Common myeloid progenitor, CD34-positive (primary cell): ENCODE data around the gene MACROH2A1.

Experiments
- CTCF ChIA-PET: fragments of 350-600 bp; sonication (Branson Sonifier 250); formaldehyde crosslinking; loops from one replicate; lab custom pipeline; 2021; ENCODE audit warnings: antibody characterized with exemption; lab: Charles Lee
- POLR2A ChIA-PET: fragments of 350-600 bp; sonication (Branson Sonifier 250); formaldehyde crosslinking; loops from one replicate; lab custom pipeline; 2021; ENCODE audit warnings: antibody characterized with exemption; lab: Charles Lee
- DNase-seq, 3 donors: peaks; one replicate each; pipeline versions ENCODE4 v3.0.0 to v3.0.0-alpha.2; 2013
- H3K27ac ChIP-seq, 2 experiments: 1 replicate in 1 of 2; 2 replicates in 1 of 2; pipeline ENCODE4 v1.7.0; 2013; ENCODE audit warnings: inconsistent platforms in 2 of 2, low read length in 2 of 2, mild to moderate bottlenecking in 2 of 2, low read depth in 1 of 2, moderate library complexity in 1 of 2; ENCODE audit not compliant: severe bottlenecking in 2 of 2, insufficient read depth in 1 of 2, poor library complexity in 1 of 2
- H3K27me3 ChIP-seq, 5 experiments: replicated peaks in 2 of 5; 1 replicate in 3 of 5; 2 replicates in 2 of 5; pipeline versions ENCODE4 v1.6.1 to v1.7.0; 2013; ENCODE audit warnings: low read length in 4 of 5, mild to moderate bottlenecking in 2 of 5, moderate library complexity in 2 of 5, inconsistent platforms in 1 of 5; ENCODE audit not compliant: insufficient read depth in 5 of 5, control insufficient read depth in 4 of 5
- H3K36me3 ChIP-seq, 4 experiments: 1 replicate in 2 of 4; 2 replicates in 2 of 4; pipeline versions ENCODE4 v1.6.1 to v1.7.0; 2013; ENCODE audit warnings: low read length in 3 of 4, control low read depth in 1 of 4, mild to moderate bottlenecking in 1 of 4; ENCODE audit not compliant: control insufficient read depth in 4 of 4, insufficient read depth in 4 of 4
- H3K4me1 ChIP-seq, 4 experiments: 1 replicate in 3 of 4; 2 replicates in 1 of 4; pipeline versions ENCODE4 v1.6.1 to v1.7.1; 2013; ENCODE audit warnings: low read length in 3 of 4, mild to moderate bottlenecking in 3 of 4, control low read depth in 1 of 4, inconsistent platforms in 1 of 4, moderate library complexity in 1 of 4; ENCODE audit not compliant: control insufficient read depth in 4 of 4, insufficient read depth in 4 of 4; ENCODE audit errors: control extremely low read depth in 1 of 4
- H3K4me3 ChIP-seq, 7 experiments: 1 replicate in 4 of 7; 2 replicates in 3 of 7; pipeline versions ENCODE4 v1.5.1 to v1.7.0; 2013; ENCODE audit warnings: mild to moderate bottlenecking in 7 of 7, low read length in 6 of 7, moderate library complexity in 6 of 7, inconsistent platforms in 2 of 7, low read depth in 2 of 7, control low read depth in 1 of 7; ENCODE audit not compliant: insufficient read depth in 4 of 7, control insufficient read depth in 1 of 7; ENCODE audit errors: extremely low read depth in 1 of 7
- H3K9me3 ChIP-seq, 5 experiments: 1 replicate in 4 of 5; 2 replicates in 1 of 5; pipeline versions ENCODE4 v1.6.1 to v1.7.1; 2013; ENCODE audit warnings: low read length in 4 of 5, mild to moderate bottlenecking in 2 of 5, inconsistent platforms in 1 of 5, low read depth in 1 of 5, moderate library complexity in 1 of 5; ENCODE audit not compliant: control insufficient read depth in 4 of 5, insufficient read depth in 2 of 5; ENCODE audit errors: control extremely low read depth in 1 of 5
- WGBS: methylation state at CpG from one replicate; pipeline ENCODE4 v1.1.5; 2013; ENCODE audit not compliant: insufficient coverage; 5-methylcytosine and 5-hydroxymethylcytosine counted together

The MACROH2A1 gene

GRCh38 chr5:135393229-135393628, 5.8 kb downstream of the MACROH2A1 start:
- ChIA-PET CTCF (interaction anchor here (1.4 to 7.7 kb wide), 3 partner anchors 8 to 31 kb away, joined by 5 to 76 read pairs (median 52); no protein-coding TSS in a partner anchor), POLR2A (no interaction called here)
- Histone ChIP-seq H3K27ac (peak overlapping the region in 1 of 2 experiments; percentile 28), H3K36me3 (peaks cover 3 to 92% (median 27%) of the 10 kb centered on the region in 4 experiments), H3K4me3 (peak overlapping the region in 3 of 7 experiments; percentile 12 to 36 (median 24)), H3K4me1 (peaks cover 35 to 100% (median 88%) of the 10 kb centered on the region in 4 experiments), H3K27me3 (no peaks in the 10 kb centered on the region), H3K9me3 (no peaks in the 10 kb centered on the region)
- WGBS: 0% methylated on average over 1 of the region's 1 CpG
- DNase-seq: peak in 1 of 3 donors; percentile 36

- peak overlapping the region in 2 of 7 experiments; percentile 19 to 43 for H3K4me3 ChIP-seq
- DNase-seq: peak in 2 of 3 donors; percentile 61 to 69
- no peaks in the 10 kb centered on the region for H3K27me3 ChIP-seq
- peaks cover 5 to 95% (median 33%) of the 10 kb centered on the region in 4 experiments for H3K36me3 ChIP-seq
- H3K9me3 ChIP-seq: no peaks in the 10 kb centered on the region
- POLR2A ChIA-PET: no interaction called here
- peak overlapping the region in 1 of 2 experiments; percentile 65 for H3K27ac ChIP-seq
- H3K4me1 ChIP-seq: peaks cover 32 to 100% (median 88%) of the 10 kb centered on the region in 4 experiments
- 82% methylated on average over 2 of the region's 2 CpGs for WGBS
- CTCF ChIA-PET: interaction anchor here (1.1 to 7.7 kb wide), 9 partner anchors 7 to 167 kb away, joined by 3 to 76 read pairs (median 7); no protein-coding TSS in a partner anchor
Measured at GRCh38 chr5:135392256-135392655, 6.8 kb downstream of the MACROH2A1 start.

- Histone ChIP-seq H3K36me3 (peaks cover 9 to 95% (median 35%) of the 10 kb centered on the region in 4 experiments), H3K9me3 (no peaks in the 10 kb centered on the region), H3K27me3 (no peaks in the 10 kb centered on the region), H3K27ac (peak overlapping the region; percentile 13 to 65), H3K4me1 (peaks cover 33 to 100% (median 88%) of the 10 kb centered on the region in 4 experiments), H3K4me3 (peak overlapping the region in 3 of 7 experiments; percentile 13 to 43 (median 30))
- no peak for DNase-seq
- CTCF ChIA-PET: interaction anchor here (1.1 to 7.7 kb wide), 10 partner anchors 7 to 168 kb away, joined by 3 to 76 read pairs (median 6); no protein-coding TSS in a partner anchor
- POLR2A ChIA-PET: no interaction called here
- 65% methylated on average over 2 of the region's 2 CpGs for WGBS
Measured at GRCh38 chr5:135391869-135392255, 7.2 kb downstream of the MACROH2A1 start.

- DNase-seq: no peak
- Histone ChIP-seq H3K4me1 (peaks cover 38 to 100% (median 88%) of the 10 kb centered on the region in 4 experiments), H3K27ac (peak overlapping the region; percentile 13 to 65), H3K36me3 (peaks cover 11 to 95% (median 40%) of the 10 kb centered on the region in 4 experiments), H3K27me3 (no peaks in the 10 kb centered on the region), H3K4me3 (peak overlapping the region in 3 of 7 experiments; percentile 4 to 30 (median 16)), H3K9me3 (no peaks in the 10 kb centered on the region)
- ChIA-PET POLR2A (no interaction called here), CTCF (interaction anchor here (1.1 to 7.7 kb wide), 10 partner anchors 6 to 168 kb away, joined by 3 to 76 read pairs (median 6); no protein-coding TSS in a partner anchor)
- 70% methylated on average over 6 of the region's 6 CpGs for WGBS
Measured at GRCh38 chr5:135391116-135391868, 7.7 kb downstream of the MACROH2A1 start.

GRCh38 chr5:135388860-135389435, 10.1 kb downstream of the MACROH2A1 start:
- Histone ChIP-seq H3K4me3 (no peak overlapping the region), H3K36me3 (peaks cover 26 to 99% (median 59%) of the 10 kb centered on the region in 4 experiments), H3K4me1 (peaks cover 20 to 100% (median 86%) of the 10 kb centered on the region in 4 experiments), H3K9me3 (no peaks in the 10 kb centered on the region), H3K27ac (peak overlapping the region in 1 of 2 experiments; percentile 65), H3K27me3 (no peaks in the 10 kb centered on the region)
- POLR2A ChIA-PET: interaction anchor here (0.9 kb wide), 1 partner anchor 11 kb away, joined by 3 read pairs; no protein-coding TSS in a partner anchor
- DNase-seq: no peak
- WGBS: 97% methylated on average over 16 of the region's 16 CpGs
- CTCF ChIA-PET: interaction anchor here (0.9 to 1.4 kb wide), 4 partner anchors 10 to 74 kb away, joined by 3 to 6 read pairs (median 4); no protein-coding TSS in a partner anchor

GRCh38 chr5:135387629-135387960, 11.4 kb downstream of the MACROH2A1 start:
- Histone ChIP-seq H3K27me3 (no peaks in the 10 kb centered on the region), H3K36me3 (peaks cover 29 to 97% (median 65%) of the 10 kb centered on the region in 4 experiments), H3K9me3 (no peaks in the 10 kb centered on the region), H3K27ac (peak overlapping the region; percentile 20 to 72), H3K4me1 (peaks cover 18 to 100% (median 82%) of the 10 kb centered on the region in 4 experiments), H3K4me3 (peak overlapping the region in 2 of 7 experiments; percentile 10 to 39)
- DNase-seq: no peak
- ChIA-PET POLR2A (no interaction called here), CTCF (interaction anchor here (1.3 to 6.3 kb wide), 5 partner anchors 7 to 37 kb away, joined by 4 to 52 read pairs (median 8); no protein-coding TSS in a partner anchor)
